Activated CD8-positive, alpha-beta memory T cell treated with anti-CD3 and anti-CD28 coated beads, Interleukin-2, amount 50 U/mL, for 1 hour (primary cell): ENCODE data around the gene JMJD1C.

Experiments used
- DNase-seq: peaks from one replicate; pipeline ENCODE4 v3.0.0-alpha.2; 2020; ENCODE audit errors: extremely low read depth

The JMJD1C gene

GRCh38 chr10:63137306-63137705 lies 328.5 kb downstream of the JMJD1C start:
- DNase-seq: no peak

- DNase-seq: no peak
Measured at GRCh38 chr10:63133821-63134557, 331.8 kb downstream of the JMJD1C start.

DNA sequence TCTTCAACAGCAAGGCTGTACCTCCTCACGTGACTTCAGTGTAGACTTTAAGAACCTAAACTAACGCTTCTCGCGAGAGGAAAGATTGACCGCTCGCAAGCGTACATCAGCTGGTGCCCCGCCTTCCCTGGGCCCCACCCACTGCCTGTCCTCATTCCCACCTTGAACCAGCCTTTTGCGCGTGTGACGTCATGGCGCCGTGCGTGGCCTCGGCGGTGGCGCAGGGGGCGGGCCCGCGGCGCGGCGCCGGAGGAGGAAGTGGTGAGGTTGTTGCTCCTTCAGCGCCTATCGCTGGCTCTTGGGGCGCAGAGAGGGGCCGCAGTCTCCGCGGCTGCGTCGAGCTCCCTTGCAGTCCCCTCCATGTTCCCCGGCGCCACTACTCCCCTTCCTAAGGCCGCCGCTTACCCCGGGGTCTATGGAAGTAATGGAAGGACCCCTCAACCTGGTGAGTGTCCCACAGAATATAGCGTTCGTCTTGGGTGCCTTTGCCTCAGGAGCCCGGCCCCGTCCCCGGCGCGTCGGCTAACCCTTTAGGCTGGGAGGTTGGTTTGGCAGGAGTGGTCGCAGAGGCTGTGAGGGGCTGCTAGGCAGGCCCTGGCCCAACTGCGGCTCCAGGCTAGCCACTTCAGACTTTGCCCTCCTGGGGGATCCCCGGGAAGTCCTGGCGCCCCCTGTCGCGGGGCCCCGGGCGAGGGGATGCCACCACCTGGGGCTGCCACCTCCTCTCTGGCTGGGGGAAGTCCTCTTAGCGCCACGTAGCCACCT lies 332.5 kb downstream of the JMJD1C start, which contains the start of gene NRBF2:
Gene NRBF2, plus strand, starts transcription at position 273 of the 765 bp plus-strand sequence. Its CDS starts 143 bp downstream, at position 416.
- peak; percentile 93 for DNase-seq

DNA sequence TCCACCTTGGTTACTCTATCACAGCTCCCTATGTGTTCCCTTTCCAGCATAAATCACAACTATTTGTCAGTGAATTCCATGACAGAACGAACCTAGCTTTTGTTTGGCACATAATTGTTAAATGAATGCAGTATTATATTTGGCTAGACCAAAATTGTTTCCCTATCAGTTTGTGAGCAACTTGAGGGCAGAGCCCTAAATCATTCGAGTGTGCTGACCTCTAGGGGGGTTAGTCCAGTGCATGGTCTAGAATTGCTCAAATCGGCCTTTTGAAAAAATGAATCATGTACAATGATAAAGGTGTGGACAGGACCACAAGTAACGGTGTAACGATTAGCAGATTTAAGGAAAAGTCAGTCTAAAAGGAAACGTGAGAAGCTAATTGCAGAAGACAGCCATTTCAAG lies 333.1 kb downstream of the JMJD1C start:
- no peak for DNase-seq

DNA sequence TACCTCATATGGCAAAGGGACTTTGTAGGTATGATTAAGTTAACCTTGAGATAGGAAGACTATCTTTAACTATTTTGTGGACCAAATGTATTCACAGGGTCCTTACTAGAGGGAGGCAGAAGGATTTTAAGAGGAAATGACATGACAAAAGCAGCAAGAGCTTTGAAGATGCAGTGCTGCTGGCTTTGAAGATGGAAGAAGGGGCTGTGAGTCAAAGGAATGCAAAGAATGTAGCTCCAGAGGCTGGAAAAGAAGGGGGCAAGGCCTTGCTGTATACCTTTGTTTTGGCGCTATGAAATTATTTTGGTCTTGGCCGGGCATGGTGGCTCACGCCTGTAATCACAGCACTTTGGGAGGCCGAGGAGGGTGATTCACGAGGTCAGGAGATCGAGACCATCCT lies 335.9 kb downstream of the JMJD1C start:
- no peak for DNase-seq

- DNase-seq: no peak
Measured at GRCh38 chr10:63128443-63128842, 337.3 kb downstream of the JMJD1C start.

DNA sequence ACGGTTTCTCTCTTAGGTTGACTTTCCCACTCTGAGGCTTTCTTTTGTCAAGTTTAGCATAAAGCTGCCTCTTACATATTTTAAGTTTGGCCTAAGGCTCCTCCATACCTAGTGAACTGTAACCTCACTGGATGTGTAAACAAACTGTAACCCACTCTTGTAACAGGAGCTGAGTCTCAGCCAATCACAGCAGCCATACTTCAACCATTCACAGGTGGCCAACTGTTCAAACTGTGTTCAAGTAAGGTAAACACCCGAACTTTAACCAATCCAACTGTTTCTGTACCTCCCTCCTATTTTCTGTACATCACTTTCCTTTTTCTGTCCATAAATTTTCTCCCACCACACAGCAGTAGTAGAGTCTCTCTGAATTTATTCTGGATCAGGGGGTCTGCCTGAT lies 340.3 kb downstream of the JMJD1C start:
- DNase-seq: no peak

DNA sequence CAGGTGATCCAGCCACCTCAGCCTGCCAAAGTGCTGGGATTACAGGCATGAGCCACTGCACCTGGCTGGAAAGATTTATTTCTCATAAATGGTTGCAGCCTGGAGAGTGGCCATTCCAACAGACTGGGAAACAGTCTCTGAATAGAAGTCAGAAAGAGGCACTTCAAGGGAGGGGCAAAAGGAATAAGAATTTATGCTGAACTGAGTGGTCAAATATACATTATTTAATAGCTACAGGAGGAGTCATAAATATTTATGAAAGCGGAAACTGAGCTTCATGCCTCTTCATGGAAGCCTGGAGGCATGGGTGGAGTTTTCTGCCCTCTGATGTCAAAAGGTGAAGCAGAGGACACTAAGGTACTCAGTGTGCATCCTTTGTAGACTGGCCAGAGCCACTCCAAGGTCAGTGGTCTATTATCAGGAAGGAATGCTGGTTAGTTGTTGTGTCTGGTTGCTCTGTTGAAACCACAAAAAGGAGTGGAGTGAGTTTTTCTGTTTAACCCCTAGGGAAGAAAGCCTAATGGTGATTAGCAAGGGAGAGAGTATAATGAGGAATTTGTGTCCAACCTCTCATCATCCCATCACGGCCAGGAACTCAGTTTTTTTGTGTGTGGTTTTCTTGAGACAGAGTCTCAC lies 341.9 kb downstream of the JMJD1C start:
- DNase-seq: no peak

DNA sequence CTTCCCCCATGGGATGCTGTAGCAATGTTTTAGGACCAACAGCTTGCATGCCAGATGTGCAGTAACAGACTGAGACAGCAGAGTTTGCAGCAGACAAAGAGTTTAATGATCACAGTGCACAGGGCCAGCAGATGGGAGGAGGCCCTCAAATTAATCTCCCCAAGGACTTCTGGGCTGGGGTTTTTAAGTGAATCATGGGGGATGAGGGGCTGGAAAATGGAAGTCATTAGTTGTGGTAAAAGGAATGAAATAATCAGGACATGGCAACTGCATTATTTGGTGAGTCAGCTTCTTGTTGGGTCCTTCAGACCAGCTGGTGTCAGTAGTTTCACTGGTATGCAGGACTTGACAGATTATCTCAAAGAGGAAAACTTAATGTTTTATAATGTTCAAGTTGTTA lies 345.2 kb downstream of the JMJD1C start:
- no peak for DNase-seq

- no peak for DNase-seq
Measured at GRCh38 chr10:63119041-63119440, 346.7 kb downstream of the JMJD1C start.
